Heart left ventricle (tissue), 16 donors: ENCODE measurements around the gene CHCT1. TPM values are rescaled to one million over a fixed set of nuclear protein-coding genes. Genes with fewer than 3 reads are reported as not detected.
A peak's percentile ranks its signal among the peaks of the same experiment; 100 is the strongest.

Source experiments
- ATAC-seq, 4 donors: fragments of 200-7000 bp; cut with Tn5 transposase; one replicate each; pipeline ENCODE4 v1.9.1; 2020 to 2022; ENCODE audit warnings: moderate library complexity in 4 of 4, mild to moderate bottlenecking in 3 of 4, moderate number of reproducible peaks in 1 of 4
- DNase-seq, 5 donors: peaks; one replicate each; pipeline ENCODE4 v3.0.0-alpha.2; 2020
- H3K27ac ChIP-seq, 12 donors: fragments of 200-600 bp; sonication (generic) in 4 of 12; one replicate each; pipeline versions ENCODE4 v1.5.0 to v1.8.0; 2016 to 2022; ENCODE audit warnings: mild to moderate bottlenecking in 2 of 12
- H3K27me3 ChIP-seq, 9 donors: fragments of 200-600 bp; sonication (generic) in 2 of 9; one replicate each; pipeline versions ENCODE4 v1.5.1 to v1.8.0; 2016 to 2022; ENCODE audit warnings: mild to moderate bottlenecking in 3 of 9
- H3K36me3 ChIP-seq, 9 donors: fragments of 200-600 bp; sonication (generic) in 2 of 9; one replicate each; pipeline versions ENCODE4 v1.5.0 to v1.8.0; 2018 to 2022; ENCODE audit warnings: mild to moderate bottlenecking in 2 of 9
- H3K4me1 ChIP-seq, 12 donors: fragments of 200-600 bp; sonication (generic) in 4 of 12; one replicate each; pipeline versions ENCODE4 v1.5.0 to v1.8.0; 2016 to 2022; ENCODE audit warnings: mild to moderate bottlenecking in 3 of 12
- H3K4me3 ChIP-seq, 12 donors: fragments of 200-600 bp; sonication (generic) in 4 of 12; one replicate each; pipeline versions ENCODE4 v1.5.0 to v1.8.0; 2017 to 2022; ENCODE audit warnings: mild to moderate bottlenecking in 9 of 12, moderate library complexity in 4 of 12
- H3K9me3 ChIP-seq, 12 donors: fragments of 200-600 bp; sonication (generic) in 4 of 12; one replicate each; pipeline versions ENCODE4 v1.5.0 to v1.8.0; 2016 to 2022; ENCODE audit warnings: mild to moderate bottlenecking in 1 of 12
- POLR2A ChIP-seq, 2 donors: fragments of 450-650 bp; IDR thresholded peaks; one replicate each; pipeline ENCODE4 v1.6.1; 2017; ENCODE audit warnings: antibody characterized with exemption in 2 of 2, mild to moderate bottlenecking in 2 of 2, moderate library complexity in 2 of 2
- WGBS, 4 donors: extraction: QIAGEN DNeasy Blood & Tissue Kit in 2 of 4; methylation state at CpG; one replicate each; pipeline versions ENCODE4 v1.1.5 to v1.1.7; 2013 to 2018; 5-methylcytosine and 5-hydroxymethylcytosine counted together
- intact Hi-C, 10 donors: fragments of 100-400 bp; cut with DNase I; formaldehyde crosslinking; loops; one replicate each; pipeline versions ENCODE4 v1.11.1 to v1.14.2; 2022
- polyA plus RNA-seq, 2 donors: library from polyadenylated mRNA; stranded (reverse); fragments of 200-250 nt; gene quantifications; one replicate each; pipeline ENCODE4 v1.2.3, GENCODE V29; 2013
- total RNA-seq, 9 donors: library from RNA; depleted of rRNA in 2 of 9; stranded (reverse); fragments of >200 nt in 2 of 9; fragmentation: NEBNext Ultra II Directional in 3 of 9; extraction: Animal tissue kit (Norgen Biotek cat#: 25700) in 3 of 9; gene quantifications; one replicate each; pipeline versions ENCODE4 v1.1.0 to v1.2.4, GENCODE V29; 2016 to 2023
- TF ChIP-seq, protein P1 (sequence below), 12 donors: fragments of 200-600 bp; sonication (generic) in 4 of 12; IDR thresholded peaks; one replicate each; pipeline versions ENCODE4 v1.5.0 to v1.8.0; 2018 to 2022; ENCODE audit warnings: antibody characterized with exemption in 12 of 12, mild to moderate bottlenecking in 5 of 12
- donor health status: ischemic (EF 13 %, LVEDD 7.1; RV severe dilation, severe dysfunction).
- donor health status: healthy with polysubstance abuse.
- donor health status: DM: no; HTN: yes; CAD: no.
- donor health status: DM: no; HTN: no; CAD: no.
- donor health status: ischemic (EF 25% LVEDD 6.9; RV normal size, moderate dysfunction).
- donor health status: ischemic (EF 25% LVEDD 5.7; RV mildly dilated, moderate dysfunction).
- donor health status: healthy.
- donor health status: DM: yes; HTN: yes; CAD: no.
- donor health status: ischemic (EF 35%, LVEDD 5.7; RV mildly dilated, moderate dysfunction).
- donor health status: nonischemic (EF 11% LVEDD 7.7; RV severe dilation, severe dysfunction).
- donor health status: DM: yes; HTN: yes; CAD: no.
- donor health status: PGD.
- donor health status: ischemic (EF 29% LVEDD 5.4; RV normal size, mild dysfunction).
- donor health status: nonischemic (EF 23%, LVEDD 6.1; RV moderate dilation, normal function).

The CHCT1 gene
- total and polyA plus RNA-seq, 11 donors, result 0.27 TPM; not detected in 10

- 0 to 1% (median 0%) methylated on average over 48 to 68 of the region's 68 CpGs for WGBS, 4 donors
- Histone ChIP-seq H3K4me1 (peaks cover 0 to 73% (median 27%) of the 10 kb centered on the region in 12 donors), H3K27ac (peak within 1 kb of the TSS; percentile 86 to 97 (median 94)), H3K36me3 (no peaks in the 10 kb centered on the region), H3K4me3 (peak within 1 kb of the TSS; percentile 45 to 95 (median 84)), H3K9me3 (no peaks in the 10 kb centered on the region), H3K27me3 (no peaks in the 10 kb centered on the region)
- ATAC-seq (peak; percentile 97 to 99 (median 97)), DNase-seq (peak; percentile 98 to 99 (median 99))
- intact Hi-C loops, result no loop called here
- TF ChIP-seq, protein P1, sequence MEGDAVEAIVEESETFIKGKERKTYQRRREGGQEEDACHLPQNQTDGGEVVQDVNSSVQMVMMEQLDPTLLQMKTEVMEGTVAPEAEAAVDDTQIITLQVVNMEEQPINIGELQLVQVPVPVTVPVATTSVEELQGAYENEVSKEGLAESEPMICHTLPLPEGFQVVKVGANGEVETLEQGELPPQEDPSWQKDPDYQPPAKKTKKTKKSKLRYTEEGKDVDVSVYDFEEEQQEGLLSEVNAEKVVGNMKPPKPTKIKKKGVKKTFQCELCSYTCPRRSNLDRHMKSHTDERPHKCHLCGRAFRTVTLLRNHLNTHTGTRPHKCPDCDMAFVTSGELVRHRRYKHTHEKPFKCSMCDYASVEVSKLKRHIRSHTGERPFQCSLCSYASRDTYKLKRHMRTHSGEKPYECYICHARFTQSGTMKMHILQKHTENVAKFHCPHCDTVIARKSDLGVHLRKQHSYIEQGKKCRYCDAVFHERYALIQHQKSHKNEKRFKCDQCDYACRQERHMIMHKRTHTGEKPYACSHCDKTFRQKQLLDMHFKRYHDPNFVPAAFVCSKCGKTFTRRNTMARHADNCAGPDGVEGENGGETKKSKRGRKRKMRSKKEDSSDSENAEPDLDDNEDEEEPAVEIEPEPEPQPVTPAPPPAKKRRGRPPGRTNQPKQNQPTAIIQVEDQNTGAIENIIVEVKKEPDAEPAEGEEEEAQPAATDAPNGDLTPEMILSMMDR (IDR thresholded peaks at IDR 0.05), result peak in 8 of 12 donors; percentile 8 to 52 (median 34)
- peak in 1 of 2 donors; percentile 56 for TF ChIP-seq POLR2A (IDR thresholded peaks at IDR 0.05)
Observed at GRCh38 chr17:60392042-60392844, 30.0 kb upstream of the CHCT1 start, which contains the start of gene USP32. Gene USP32, minus strand, starts transcription at chr17:60392133. Its CDS starts 194 bp downstream, at chr17:60391939.

DNA sequence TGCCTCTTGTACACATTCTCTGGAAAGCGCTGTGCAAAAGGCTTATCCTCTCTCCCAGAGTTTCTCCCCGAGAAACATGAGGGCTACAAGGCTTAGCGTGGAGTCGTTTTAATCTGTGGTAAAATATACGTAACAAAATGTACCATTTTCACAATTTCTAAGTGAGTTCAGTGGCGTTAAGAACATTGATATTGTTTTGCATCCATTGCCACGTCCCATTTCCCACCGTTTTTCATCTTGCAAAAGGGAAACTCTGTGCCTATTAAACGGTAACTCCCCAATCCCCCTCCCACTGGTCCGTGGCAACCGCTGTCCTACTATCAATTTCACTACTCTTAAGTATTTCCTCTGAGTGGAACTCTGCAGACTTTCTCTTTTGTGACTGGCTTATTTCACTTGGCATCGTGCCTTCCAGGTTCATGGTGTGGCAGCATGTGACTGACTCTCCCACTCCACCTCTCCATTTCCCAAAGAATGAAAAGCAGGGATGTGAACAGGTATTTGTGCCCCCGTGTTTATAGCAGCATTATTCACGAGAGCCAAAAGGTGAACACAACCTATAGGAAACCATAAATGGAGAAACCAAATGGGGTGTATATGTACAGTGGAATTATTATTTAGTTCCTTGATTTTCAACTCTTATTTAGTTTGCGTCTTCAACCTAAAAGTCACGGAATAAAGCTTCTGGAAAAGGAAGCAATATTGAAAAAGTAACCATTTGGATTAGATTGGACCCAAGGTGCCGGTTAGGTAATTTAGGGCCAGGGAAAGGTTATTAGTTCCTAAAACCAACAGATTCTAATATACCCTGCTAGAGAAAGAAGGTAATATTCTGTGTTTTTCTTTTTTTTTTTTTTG lies 29.2 kb upstream of the CHCT1 start:
- no peaks in the 10 kb centered on the region for H3K36me3 ChIP-seq
- intact Hi-C loops, result no loop called here
- DNase-seq (peak in 3 of 5 donors; percentile 30 to 38 (median 32)), ATAC-seq (no peak)
- peak overlapping the region; percentile 86 to 97 (median 94) for H3K27ac ChIP-seq
- 19 to 20% (median 20%) methylated on average over 17 of the region's 17 CpGs for WGBS, 4 donors
- H3K4me1 ChIP-seq, result peaks cover 0 to 74% (median 26%) of the 10 kb centered on the region in 12 donors
- H3K4me3 ChIP-seq, result peak overlapping the region; percentile 45 to 95 (median 84)
- TF ChIP-seq, protein P1 (IDR thresholded peaks at IDR 0.05), result no peak
- no peak for TF ChIP-seq POLR2A (IDR thresholded peaks at IDR 0.05)
- no peaks in the 10 kb centered on the region for H3K27me3 ChIP-seq
- no peaks in the 10 kb centered on the region for H3K9me3 ChIP-seq

DNA sequence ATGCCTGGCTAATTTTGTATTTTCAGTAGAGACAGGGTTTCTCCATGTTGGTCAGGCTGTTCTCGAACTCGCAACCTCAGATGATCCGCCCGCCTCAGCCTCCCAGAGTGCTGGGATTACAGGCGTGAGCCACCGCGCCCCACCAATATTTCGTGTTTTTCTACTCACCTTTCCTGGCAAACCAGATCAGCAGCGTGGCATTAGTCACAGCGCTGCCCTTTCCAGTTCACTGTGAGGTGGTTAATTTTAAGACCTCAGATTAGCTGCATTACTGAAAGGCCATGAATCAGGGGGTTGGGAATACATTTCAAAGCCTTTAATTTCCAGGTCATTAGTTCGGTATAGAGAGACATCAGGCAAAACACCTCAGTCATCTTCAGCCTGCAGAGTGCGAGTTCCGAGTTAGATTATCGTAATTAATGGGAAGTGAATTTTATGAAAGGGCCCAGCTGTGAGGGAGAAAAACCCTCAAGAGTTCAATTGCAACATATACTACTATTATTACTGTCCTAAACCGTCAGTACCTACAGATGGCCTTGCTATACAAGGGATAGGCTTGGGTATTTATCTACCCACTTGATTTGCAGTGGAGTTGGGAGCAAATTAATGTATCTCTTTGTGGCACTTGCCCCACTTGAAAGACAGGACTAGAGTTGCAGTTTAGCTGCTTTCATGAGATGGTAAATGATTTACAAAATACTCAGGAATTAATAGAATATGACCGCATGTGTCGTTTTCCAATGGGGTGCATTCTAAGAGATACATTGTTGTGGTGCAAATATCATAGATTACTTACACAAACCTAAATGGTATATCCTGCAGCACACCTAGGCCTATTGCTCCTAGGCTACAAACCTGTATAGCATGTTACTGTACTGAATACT lies 28.2 kb upstream of the CHCT1 start:
- no peaks in the 10 kb centered on the region for H3K36me3 ChIP-seq
- WGBS, 4 donors, result 94 to 96% (median 95%) methylated on average over 17 of the region's 17 CpGs
- intact Hi-C loops, result no loop called here
- DNase-seq, result no peak
- no peaks in the 10 kb centered on the region for H3K9me3 ChIP-seq
- no peak for ATAC-seq
- H3K27ac ChIP-seq, result peak overlapping the region in 1 of 12 donors; percentile 96
- peaks cover 0 to 74% (median 19%) of the 10 kb centered on the region in 12 donors for H3K4me1 ChIP-seq
- TF ChIP-seq POLR2A (IDR thresholded peaks at IDR 0.05), result no peak
- TF ChIP-seq, protein P1 (IDR thresholded peaks at IDR 0.05), result no peak
- H3K27me3 ChIP-seq, result no peaks in the 10 kb centered on the region
- no peak overlapping the region for H3K4me3 ChIP-seq
